Measurements from ENCODE around the gene IGF2.

IGF2 gene

DNA sequence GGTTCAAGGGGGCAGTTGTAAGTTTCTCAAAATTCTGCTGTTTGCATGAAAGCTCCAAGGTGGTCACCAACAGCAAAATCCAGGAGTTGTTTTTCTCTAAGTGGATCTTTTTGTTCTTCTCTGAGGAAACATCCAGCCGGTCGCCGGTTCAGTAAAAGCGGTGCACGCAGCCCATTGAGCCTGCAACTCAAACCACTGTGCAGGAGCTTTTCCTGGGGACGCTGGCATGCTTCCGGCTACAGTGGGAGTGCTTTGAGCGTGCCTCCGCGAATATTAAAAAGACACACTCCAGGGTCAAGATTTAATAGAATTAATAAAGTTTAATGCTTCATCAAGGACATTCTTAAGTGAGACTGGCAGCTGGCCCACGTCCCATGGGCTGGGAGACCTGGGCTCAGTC is 25.4 kb downstream of the IGF2 start:
- DNase-seq (ENCODE audit: low read depth): no peak
- TF ChIP-seq, protein P1, sequence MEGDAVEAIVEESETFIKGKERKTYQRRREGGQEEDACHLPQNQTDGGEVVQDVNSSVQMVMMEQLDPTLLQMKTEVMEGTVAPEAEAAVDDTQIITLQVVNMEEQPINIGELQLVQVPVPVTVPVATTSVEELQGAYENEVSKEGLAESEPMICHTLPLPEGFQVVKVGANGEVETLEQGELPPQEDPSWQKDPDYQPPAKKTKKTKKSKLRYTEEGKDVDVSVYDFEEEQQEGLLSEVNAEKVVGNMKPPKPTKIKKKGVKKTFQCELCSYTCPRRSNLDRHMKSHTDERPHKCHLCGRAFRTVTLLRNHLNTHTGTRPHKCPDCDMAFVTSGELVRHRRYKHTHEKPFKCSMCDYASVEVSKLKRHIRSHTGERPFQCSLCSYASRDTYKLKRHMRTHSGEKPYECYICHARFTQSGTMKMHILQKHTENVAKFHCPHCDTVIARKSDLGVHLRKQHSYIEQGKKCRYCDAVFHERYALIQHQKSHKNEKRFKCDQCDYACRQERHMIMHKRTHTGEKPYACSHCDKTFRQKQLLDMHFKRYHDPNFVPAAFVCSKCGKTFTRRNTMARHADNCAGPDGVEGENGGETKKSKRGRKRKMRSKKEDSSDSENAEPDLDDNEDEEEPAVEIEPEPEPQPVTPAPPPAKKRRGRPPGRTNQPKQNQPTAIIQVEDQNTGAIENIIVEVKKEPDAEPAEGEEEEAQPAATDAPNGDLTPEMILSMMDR (conservative IDR thresholded peaks at IDR 0.05; ENCODE audit: low read depth, low read length): no peak
- no peak overlapping the region for H3K4me3 ChIP-seq (ENCODE audit: low read length)

DNA sequence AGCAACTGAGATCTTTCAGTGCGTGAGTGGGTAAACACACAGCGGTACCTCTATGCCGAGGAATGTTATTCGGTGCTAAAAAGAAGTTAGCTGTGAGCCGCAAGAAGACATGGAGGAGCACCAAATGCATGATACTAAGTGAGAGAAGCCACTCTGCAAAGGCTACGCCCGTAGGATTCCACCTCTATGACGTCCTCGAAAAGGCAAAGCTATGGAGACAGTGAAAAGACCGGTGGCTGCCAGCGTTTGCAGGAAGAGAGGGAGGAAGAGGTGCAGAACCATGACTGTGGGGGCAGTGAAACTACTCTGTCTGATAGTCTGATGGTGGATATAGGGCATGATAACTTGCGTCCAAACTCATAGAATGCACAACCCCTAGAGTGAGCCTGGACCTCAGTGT is 28.7 kb downstream of the IGF2 start:
- no peak overlapping the region for H3K4me3 ChIP-seq (ENCODE audit: low read length)
- TF ChIP-seq, protein P1 (conservative IDR thresholded peaks at IDR 0.05; ENCODE audit: low read depth, low read length): no peak
- DNase-seq (ENCODE audit: low read depth): no peak

DNA sequence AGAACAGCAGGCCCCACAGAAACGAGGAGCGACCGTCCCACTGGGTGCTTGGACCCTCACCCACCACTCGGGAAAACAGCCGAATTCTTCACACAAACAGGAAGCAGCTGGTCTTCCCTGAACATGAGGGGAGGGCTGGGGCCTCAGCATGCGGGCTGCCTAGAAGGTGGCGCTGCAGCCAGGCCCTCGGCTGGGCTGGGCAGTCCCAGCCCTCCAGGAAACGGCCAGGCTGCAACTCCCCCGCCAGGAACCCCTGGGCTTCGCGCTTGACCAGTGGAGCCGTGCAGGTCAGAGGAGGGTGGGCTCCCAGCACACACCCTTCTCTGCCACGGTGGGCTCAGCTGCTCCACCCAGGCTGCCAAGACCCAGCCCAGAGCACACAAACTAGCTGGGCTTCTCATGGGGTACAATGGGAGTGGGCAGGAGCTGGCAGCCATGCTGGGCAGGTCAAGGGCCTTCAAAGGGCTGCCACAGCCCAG is 29.6 kb downstream of the IGF2 start:
- no peak overlapping the region for H3K4me3 ChIP-seq (ENCODE audit: low read length)
- TF ChIP-seq, protein P1 (conservative IDR thresholded peaks at IDR 0.05; ENCODE audit: low read depth, low read length): no peak
- DNase-seq (ENCODE audit: low read depth): no peak

DNA sequence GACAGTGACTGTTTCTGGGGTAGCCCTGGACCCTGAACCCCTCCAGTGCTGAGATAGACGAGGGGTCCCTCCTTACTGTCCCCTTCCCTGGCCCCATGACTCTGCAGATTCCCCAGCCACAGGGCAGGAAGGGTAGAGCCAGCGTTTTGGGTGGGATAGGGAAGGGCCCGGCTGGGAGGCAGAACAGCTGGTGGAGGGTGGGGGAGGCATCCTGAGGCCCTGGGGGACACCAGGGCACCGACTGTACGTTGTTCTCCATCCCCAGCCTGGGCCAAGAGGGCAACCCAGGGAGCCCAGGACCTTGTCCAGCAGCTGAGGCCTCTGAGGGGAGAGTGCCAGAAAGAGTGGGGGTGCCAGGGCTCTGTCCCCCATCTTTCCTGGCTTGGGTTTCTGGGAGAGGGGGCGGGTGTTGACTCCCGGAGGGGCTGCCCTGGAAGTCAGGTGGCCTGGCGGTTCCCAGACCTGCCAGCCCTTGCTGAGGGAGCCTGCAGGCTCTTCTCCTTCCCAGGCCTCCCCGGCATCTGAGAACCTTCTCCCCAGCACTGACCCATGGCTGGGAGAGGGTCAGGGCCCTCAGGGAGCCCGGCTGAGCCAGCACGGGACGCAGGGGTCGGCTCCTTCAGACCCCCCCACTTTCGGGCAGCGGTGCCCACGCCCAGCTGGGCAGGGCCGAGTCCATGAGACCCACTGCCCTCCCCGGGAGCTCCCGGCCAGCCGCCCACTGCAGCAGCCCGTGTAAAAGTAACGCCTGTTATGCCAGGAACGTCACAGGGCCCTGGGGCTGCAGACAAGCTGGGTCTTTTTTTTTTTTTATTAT is 30.3 kb downstream of the IGF2 start:
- TF ChIP-seq, protein P1 (conservative IDR thresholded peaks at IDR 0.05; ENCODE audit: low read depth, low read length): no peak
- H3K4me3 ChIP-seq (ENCODE audit: low read length): no peak overlapping the region
- DNase-seq (ENCODE audit: low read depth): no peak

DNA sequence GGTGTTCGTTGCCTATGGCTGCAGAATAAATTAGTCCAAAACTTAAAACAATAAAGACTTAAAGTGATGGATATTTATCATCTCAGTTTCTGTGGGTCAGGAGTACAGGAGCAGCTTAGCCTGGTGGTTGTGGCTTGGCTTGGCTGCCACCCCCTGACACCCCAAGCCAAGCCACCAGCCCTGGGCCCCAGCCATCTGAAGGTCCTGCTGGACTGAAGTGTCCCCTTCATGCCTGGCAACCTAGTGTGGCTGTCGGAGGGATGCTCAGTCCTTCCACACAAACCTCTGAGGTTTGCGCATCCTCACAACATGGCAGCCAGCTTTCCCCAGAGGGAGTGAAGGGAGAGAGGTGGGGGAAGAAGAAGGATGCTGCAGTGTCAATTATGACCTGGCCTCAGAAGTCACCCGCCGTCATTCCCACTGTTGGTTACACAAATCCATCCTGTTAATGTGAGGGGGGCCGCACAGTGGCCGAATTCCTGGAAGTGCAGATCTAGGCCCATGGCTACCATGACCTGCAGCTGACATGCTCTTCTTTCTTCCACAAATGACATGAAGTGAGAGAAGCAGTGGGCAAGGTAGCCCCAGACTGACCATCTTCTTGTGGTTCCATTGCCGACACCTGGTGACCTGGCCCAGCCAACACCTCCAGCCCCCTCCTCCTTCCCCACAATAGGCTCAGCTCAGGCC is 31.1 kb downstream of the IGF2 start:
- TF ChIP-seq, protein P1 (conservative IDR thresholded peaks at IDR 0.05; ENCODE audit: low read depth, low read length): no peak
- DNase-seq (ENCODE audit: low read depth): no peak
- H3K4me3 ChIP-seq (ENCODE audit: low read length): no peak overlapping the region

DNA sequence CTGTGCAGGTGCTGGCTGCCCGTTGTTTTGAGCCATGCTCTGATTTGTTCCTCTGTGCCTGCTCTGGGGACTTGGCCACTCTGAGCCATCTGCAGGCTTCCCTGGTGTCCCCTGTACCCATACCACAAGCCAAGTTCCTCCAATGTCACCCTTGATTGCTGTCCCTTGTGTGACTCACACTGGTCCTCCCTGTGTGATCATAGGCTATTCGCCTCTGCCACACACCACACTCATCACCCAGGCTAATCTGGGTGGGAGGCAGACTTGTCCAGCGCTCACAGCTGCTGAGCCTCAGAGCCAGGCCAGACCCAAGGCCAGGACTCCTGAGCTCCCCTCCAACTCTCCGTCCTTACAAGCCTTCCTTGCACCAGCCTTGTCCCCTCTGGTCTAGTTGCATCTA is 31.7 kb downstream of the IGF2 start:
- no peak overlapping the region for H3K4me3 ChIP-seq (ENCODE audit: low read length)
- TF ChIP-seq, protein P1 (conservative IDR thresholded peaks at IDR 0.05; ENCODE audit: low read depth, low read length): no peak
- no peak for DNase-seq (ENCODE audit: low read depth)
